GM10248 (cell line): ENCODE data around the gene RPS6KL1.

Experiments
- CTCF ChIA-PET: fragments of 300-600 bp; sonication (Branson Sonifier 250); formaldehyde crosslinking; extraction: SDS; loops from one replicate; lab custom pipeline; 2021; ENCODE audit warnings: antibody characterized with exemption; lab: Yijun Ruan, JAX
- POLR2A ChIA-PET: fragments of 350-650 bp; sonication (Branson Sonifier 250); formaldehyde crosslinking; extraction: SDS; loops from one replicate; lab custom pipeline; 2020; ENCODE audit warnings: antibody characterized with exemption; lab: Yijun Ruan, JAX
- DNase-seq: peaks from one replicate; pipeline ENCODE4 v3.0.0; 2012; ENCODE audit errors: extremely low spot score
- TF ChIP-seq, protein P1 (sequence below): IDR thresholded peaks from 2 replicates; pipeline ENCODE4 v1.5.1; 2012; ENCODE audit warnings: mild to moderate bottlenecking, low read depth; ENCODE audit errors: extremely low read depth, missing control alignments, control extremely low read depth

The RPS6KL1 gene

DNA sequence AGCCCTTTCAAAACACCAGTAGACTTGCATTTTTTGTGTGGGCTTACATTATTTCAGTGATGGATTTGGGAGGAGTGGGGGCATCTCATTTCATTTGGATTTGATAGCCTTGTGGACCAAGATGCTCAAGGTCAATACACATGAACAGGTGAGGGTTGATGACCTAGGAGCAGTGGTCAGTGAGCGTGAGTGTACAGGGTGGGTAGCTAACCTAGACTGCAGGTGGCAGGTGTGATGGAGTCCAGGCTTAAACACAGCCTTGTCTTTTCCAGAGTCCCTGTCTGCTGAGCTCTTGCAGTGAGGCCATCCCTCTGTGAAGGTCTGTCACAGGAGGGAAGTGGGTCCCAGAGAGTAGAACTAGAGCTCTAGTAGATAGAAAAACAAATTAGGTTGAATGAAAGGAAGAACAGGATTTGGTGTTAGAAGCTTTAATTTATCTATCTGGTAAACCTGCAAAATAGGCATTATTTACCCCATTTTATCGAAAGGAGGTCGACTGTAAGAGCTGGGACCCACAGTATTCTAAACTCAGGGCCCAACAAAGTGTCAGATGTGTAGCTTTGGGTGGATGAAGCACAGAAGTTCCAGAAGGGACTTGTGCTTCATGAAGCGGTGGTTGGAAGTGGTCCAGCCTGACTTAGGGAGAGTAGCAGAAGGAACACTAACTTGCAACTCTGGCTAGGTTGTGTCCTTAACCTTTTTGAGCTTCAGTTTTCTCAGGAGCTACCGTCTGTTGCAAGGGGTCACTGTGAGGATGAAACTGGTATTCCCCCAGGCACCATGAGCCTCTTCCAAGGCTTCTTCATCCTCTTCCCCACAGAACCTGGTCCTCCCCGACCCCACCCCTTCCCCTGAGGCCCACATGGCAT, 18.2 kb downstream of the RPS6KL1 start:
- TF ChIP-seq, protein P1, sequence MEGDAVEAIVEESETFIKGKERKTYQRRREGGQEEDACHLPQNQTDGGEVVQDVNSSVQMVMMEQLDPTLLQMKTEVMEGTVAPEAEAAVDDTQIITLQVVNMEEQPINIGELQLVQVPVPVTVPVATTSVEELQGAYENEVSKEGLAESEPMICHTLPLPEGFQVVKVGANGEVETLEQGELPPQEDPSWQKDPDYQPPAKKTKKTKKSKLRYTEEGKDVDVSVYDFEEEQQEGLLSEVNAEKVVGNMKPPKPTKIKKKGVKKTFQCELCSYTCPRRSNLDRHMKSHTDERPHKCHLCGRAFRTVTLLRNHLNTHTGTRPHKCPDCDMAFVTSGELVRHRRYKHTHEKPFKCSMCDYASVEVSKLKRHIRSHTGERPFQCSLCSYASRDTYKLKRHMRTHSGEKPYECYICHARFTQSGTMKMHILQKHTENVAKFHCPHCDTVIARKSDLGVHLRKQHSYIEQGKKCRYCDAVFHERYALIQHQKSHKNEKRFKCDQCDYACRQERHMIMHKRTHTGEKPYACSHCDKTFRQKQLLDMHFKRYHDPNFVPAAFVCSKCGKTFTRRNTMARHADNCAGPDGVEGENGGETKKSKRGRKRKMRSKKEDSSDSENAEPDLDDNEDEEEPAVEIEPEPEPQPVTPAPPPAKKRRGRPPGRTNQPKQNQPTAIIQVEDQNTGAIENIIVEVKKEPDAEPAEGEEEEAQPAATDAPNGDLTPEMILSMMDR = no peak
- CTCF ChIA-PET = interaction anchor here (0.6 to 17.5 kb wide), 31 partner anchors 8 to 399 kb away, joined by 3 to 542 read pairs (median 4); partner anchors contain the start of genes DLST, PROX2, RPS6KL1 and YLPM1
- no peak for DNase-seq
- POLR2A ChIA-PET = interaction anchor here (0.7 to 1.4 kb wide), 2 partner anchors 22 to 43 kb away, joined by 3 to 4 read pairs; no protein-coding TSS in a partner anchor

DNA sequence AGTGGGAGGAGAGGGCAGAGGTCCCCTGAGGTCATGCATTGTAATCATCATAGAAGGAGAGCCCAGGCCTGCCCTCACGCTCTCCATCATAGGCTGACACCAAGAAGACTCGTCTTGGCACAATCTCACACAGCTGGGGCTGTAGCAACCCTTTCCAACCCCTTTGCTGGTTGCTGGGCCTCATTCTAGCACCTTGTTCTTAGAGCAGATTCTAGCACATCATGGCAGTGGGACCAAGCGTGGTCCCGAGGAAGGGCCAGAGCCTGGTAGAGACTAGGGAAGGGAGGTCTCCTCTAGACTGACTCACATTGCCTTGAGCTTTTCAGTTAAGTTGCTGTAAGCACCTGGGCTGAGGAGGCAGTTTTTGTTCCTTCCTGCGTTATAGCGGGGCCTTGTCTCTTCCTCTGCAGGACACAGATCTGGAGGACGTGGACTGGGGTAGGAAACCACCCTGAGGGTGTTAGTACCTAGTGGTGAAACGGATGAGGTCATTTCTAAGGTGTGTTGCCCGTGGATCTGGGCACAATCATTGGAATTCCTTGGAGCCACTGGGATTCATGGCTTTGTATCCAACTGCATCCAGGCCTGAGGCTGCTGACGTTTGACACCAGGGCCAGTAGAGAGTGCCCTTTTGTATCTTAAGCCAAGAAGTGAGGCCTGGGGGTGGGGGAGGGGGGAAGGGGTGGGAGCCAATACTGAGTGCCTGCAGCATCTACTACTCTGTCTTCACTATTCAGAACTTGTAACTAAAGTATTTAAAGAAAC, 19.9 kb downstream of the RPS6KL1 start:
- TF ChIP-seq, protein P1 = no peak
- ChIA-PET POLR2A (no interaction called here), CTCF (interaction anchor here (6.1 to 17.5 kb wide), 4 partner anchors 11 to 46 kb away, joined by 81 to 542 read pairs (median 178); partner anchors contain the start of genes DLST, PROX2 and RPS6KL1)
- no peak for DNase-seq

DNA sequence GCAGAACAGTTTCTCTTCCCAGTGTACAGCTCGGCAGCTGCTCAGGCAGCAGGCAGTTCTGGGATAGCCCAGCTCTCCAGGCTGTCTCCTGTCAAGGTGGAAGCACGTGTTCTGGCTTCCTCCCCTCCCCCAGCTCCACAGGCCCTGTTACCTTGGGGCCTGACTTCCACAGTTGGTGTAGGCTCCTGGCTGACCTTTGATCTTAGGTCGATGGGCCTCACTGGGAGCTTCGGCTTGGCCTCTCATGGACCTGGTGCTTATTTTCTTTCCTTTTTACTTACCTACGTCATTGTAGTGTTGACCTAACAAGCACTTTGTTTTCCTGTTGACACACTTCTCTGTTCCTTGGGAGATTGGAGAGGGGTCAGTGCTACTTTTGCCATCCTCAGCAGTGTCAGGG, 24.4 kb downstream of the RPS6KL1 start:
- POLR2A ChIA-PET = interaction anchor here (1.2 kb wide), 1 partner anchor 20 kb away, joined by 4 read pairs; no protein-coding TSS in a partner anchor

DNA sequence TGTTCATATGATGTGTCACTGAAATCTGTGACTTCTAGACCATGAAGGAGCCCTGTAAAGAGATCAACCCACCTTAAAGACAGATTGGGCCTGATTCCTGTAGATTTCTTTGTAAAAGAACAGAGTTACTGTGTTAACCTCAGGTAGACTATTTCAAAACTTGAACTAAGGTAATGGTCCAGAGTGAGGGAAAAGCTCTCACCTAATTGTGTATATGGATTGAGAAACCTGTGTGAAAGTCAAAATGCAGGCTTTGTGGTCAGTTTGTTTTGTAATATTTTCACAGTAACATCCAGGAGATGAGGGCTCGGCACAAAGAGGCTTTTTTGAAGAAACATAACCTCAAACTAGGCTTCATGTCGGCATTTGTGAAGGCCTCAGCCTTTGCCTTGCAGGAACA, 25.0 kb downstream of the RPS6KL1 start:
- TF ChIP-seq, protein P1 = no peak
- no peak for DNase-seq
- ChIA-PET CTCF (interaction anchor here (1.1 to 17.5 kb wide), 7 partner anchors 8 to 190 kb away, joined by 3 to 542 read pairs (median 3); no protein-coding TSS in a partner anchor), POLR2A (interaction anchor here (1.2 kb wide), 1 partner anchor 20 kb away, joined by 4 read pairs; no protein-coding TSS in a partner anchor)

More for the DNA sequence above, 24.4 kb downstream of the RPS6KL1 start:
- TF ChIP-seq, protein P1 = no peak
- no peak for DNase-seq
- CTCF ChIA-PET = interaction anchor here (1.1 to 17.5 kb wide), 5 partner anchors 16 to 190 kb away, joined by 3 to 542 read pairs (median 3); no protein-coding TSS in a partner anchor

DNA sequence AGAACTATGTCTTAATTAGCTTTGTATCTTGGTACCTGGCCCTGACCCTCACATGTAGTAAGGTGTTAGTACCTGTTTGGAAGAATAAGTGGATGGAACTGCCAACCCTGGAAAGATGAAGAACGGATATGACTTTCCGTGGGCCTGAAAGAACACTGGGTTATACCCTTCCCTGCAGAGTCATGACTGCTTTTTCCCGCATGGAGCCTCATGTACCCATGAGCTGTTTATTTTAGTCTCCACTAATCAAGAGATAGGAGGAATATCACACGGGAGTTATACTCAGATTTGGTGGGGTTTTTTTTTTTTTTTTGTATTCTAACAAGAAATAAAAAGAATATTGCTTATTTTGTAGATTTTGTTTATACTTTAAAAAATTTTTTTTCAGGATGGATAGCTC, 25.4 kb downstream of the RPS6KL1 start:
- TF ChIP-seq, protein P1 = no peak
- CTCF ChIA-PET = interaction anchor here (0.9 to 17.5 kb wide), 9 partner anchors 8 to 191 kb away, joined by 3 to 542 read pairs (median 3); no protein-coding TSS in a partner anchor
- DNase-seq = no peak
- POLR2A ChIA-PET = interaction anchor here (1.2 kb wide), 1 partner anchor 19 kb away, joined by 4 read pairs; no protein-coding TSS in a partner anchor
